NCI-H1694 treated with DMSO at 0.1 percent for 48 hours (cell line): ENCODE measurements around the gene VN1R5.
"Not testable (repeated sequence)": the region's sequence is repeated elsewhere in the genome, so short reads cannot be mapped to it uniquely, and the experiment has no call there.

ENCODE experiments used
- DNase-seq: peaks from one replicate; lab custom pipeline; 2025; lab: John Stamatoyannopoulos, UW

The VN1R5 gene

DNA sequence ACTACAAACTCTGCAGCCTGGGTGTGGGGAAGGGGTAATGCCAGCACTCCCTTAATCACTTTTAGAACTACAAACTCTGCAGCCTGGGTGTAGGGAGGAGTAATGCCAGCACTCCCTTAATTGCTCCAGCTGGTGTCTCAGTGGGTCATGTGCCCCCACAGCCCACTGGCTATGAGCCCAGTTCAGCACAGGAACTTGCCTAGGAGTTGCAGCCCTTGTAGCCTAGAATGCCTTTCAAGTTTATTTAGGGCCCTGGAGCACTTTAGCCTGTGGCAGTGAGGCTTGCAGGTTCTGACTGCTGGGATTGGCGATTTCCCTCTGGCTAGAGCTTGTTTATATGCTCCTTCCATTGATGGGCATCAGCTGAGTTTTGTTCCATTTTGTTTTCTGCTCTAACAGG lies 17.1 kb downstream of the VN1R5 start:
- no peak for DNase-seq

GRCh38 chr1:247274605-247275256 lies 18.9 kb downstream of the VN1R5 start:
- DNase-seq: no peak

GRCh38 chr1:247277191-247277590 lies 21.3 kb downstream of the VN1R5 start:
- no peak for DNase-seq

- no peak for DNase-seq
Observed at GRCh38 chr1:247281001-247281574, 25.2 kb downstream of the VN1R5 start.

- DNase-seq: no peak
Observed at GRCh38 chr1:247286134-247286670, 30.3 kb downstream of the VN1R5 start.

DNA sequence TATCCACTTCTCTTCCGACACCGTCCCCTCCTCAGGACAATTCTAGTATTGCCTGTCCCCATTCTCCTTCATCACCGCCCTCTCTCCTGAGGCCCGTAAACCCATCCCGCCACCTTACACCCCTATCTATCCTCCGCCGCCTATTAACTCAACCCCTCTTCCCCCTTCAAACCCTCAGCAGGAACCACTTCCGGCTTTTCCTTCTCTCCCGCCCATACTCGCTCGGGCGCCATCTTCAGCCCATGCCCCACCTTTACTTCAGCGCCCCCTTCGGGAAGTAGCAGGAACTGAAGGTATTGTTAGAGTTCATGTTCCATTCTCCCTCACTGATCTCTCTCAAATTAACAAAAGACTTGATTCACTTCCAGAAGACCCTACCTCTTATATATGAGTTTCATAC lies 31.6 kb downstream of the VN1R5 start:
- no peak for DNase-seq

DNA sequence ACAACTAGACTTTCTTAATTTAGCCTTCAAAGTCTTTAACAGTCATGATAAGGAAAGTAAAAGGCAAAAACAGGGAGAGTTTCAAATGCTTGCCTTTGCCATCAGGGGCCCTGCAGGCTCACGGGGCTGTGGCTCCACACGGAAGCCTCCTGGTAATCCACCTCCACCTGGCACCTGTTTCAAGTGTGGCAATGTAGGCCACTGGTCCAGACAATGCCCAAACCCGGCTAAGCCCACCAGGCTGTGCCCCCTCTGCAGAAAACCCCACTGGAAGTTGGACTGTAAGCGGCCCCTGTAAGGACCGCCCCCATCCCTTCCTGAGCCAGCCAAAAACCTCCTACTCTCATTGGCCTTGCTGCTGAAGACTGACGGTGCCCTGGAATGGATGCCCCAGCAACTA lies 32.5 kb downstream of the VN1R5 start:
- DNase-seq: no peak

- not testable (repeated sequence) for DNase-seq
Observed at GRCh38 chr1:247289274-247289892, 33.5 kb downstream of the VN1R5 start.

DNA sequence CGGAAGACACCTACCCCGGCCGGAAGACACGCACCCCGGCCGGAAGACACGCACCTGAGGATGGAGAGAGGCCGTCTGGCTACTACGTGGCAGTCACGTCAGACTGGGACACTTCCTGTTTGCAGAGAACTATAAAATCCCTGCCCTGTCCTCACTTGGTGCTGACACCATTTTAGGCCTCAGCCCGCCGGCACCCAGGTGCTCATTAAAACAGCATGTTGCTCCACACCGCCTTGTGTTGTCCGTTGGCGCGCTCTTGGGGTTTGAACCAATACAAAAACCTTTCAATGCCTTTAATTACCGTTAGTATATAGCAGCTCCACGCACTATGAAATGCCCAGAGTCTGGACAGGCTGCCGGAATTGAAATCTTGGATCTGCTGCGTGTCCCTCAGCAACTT lies 34.7 kb downstream of the VN1R5 start:
- no peak for DNase-seq

GRCh38 chr1:247291161-247291560 lies 35.3 kb downstream of the VN1R5 start:
- no peak for DNase-seq

GRCh38 chr1:247291833-247292561 lies 36.1 kb downstream of the VN1R5 start:
- no peak for DNase-seq

GRCh38 chr1:247293047-247293446 lies 37.2 kb downstream of the VN1R5 start:
- no peak for DNase-seq

GRCh38 chr1:247294282-247294681 lies 38.4 kb downstream of the VN1R5 start:
- DNase-seq: no peak

DNA sequence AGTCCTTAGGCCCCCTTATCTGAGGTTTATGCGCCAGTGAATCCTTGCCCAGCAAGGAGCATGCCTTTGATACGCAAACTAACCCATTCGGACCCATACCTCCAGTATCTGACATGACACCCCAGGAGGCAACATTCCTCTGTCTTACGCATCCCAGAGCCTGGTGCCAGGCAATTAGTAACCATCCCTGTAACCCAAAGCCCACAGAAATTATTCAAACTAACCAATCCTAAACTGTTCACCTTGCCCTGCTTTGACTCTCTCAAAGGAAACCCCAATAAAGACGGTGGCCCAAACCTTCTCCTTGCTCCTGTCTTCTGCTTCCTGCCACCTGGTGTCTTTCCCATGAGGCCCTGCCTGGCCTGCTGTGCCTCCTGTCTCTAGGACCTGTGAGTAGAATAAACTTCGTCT lies 39.4 kb downstream of the VN1R5 start:
- DNase-seq: no peak

DNA sequence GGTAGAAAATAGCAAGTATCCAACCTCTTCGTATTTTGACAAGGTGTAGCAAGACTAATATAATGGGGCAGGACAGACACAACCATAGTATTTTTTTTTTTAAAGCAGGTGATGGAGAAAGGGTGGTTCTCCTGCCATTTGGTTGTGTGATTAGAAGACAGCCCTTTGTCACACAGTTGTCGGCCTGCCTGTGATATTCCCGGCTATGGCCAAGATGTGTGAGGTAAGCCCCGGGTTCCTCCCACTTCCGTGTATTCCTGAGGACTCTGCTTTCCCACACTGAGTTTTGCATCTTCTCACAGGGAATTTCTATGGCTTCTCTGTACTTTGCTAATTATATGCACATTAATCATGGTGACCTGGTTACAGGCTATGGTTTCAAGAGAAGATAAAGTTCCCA lies 39.9 kb downstream of the VN1R5 start:
- no peak for DNase-seq

DNA sequence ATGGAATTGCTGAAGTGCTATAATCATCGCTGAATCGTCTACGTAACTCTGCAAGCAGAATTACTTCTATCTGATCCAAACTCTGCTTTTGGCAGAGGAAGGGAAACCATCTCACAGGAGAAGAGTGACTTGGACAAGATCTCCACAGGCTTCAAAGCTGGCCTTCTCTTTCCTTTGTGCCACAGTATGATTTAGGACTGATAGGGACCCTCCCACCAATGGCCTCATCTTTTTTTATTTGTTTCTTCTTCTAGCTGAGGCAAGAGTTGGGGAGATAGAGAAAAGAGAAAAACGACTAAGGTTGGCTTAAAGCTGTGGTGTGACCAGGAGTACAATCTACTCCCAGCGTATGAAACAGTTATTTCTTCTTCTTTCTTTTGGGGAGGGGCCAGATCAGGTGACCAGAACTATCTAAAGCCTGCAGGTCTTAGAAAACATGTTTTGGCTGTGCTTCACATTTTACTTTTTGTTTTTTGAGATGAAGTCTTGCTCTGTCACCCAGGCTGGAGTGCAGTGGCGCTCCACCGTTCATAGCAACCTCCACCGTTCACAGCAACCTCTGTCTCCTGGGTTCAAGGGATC lies 40.8 kb downstream of the VN1R5 start:
- DNase-seq: no peak

GRCh38 chr1:247297263-247298123 lies 41.6 kb downstream of the VN1R5 start:
- DNase-seq: no peak

DNA sequence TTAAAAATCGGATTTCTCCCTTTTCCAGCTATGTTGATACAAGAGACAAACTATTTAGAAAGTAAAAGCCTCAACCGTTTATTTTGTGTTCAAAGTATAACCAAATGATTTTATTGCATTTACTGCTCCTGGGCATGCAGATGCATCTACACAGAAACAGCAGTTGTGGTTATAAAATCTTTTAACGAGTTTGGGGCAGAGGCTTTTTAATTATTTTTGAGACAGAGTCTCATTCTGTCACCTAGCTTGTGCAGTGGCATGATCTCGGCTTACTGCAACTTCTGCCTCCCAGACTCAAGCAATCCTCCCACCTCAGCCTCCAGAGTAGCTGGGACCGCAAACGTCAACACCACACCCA lies 42.2 kb downstream of the VN1R5 start:
- DNase-seq: no peak

- no peak for DNase-seq
Observed at GRCh38 chr1:247298701-247299100, 42.8 kb downstream of the VN1R5 start.

GRCh38 chr1:247299723-247300381 lies 44.0 kb downstream of the VN1R5 start:
- no peak for DNase-seq
